ENCODE data around the gene LSS.

The LSS gene

GRCh38 chr21:46152927-46153246 is 75.7 kb downstream of the LSS start:
- peak overlapping the region; percentile 61; the same call in 1 of the 2 replicates for H3K27ac ChIP-seq
- no peak for TF ChIP-seq CTCF (conservative IDR thresholded peaks at IDR 0.05)

GRCh38 chr21:46151989-46152926 is 76.3 kb downstream of the LSS start:
- no peak for TF ChIP-seq CTCF (conservative IDR thresholded peaks at IDR 0.05)

GRCh38 chr21:46151261-46151988 is 77.1 kb downstream of the LSS start:
- no peak overlapping the region for H3K27ac ChIP-seq
- TF ChIP-seq CTCF (conservative IDR thresholded peaks at IDR 0.05) = no peak

More at GRCh38 chr21:46151989-46152926, 76.3 kb downstream of the LSS start:
- H3K27ac ChIP-seq = peak overlapping the region; percentile 61; the same call in 1 of the 2 replicates

- no peak overlapping the region; the same call in 1 of the 2 replicates for H3K27ac ChIP-seq
- no peak for TF ChIP-seq CTCF (conservative IDR thresholded peaks at IDR 0.05)
Observed at GRCh38 chr21:46150491-46151121, 78.0 kb downstream of the LSS start.

- H3K27ac ChIP-seq = no peak overlapping the region; the same call in 1 of the 2 replicates
- no peak for TF ChIP-seq CTCF (conservative IDR thresholded peaks at IDR 0.05)
Observed at GRCh38 chr21:46150073-46150472, 78.5 kb downstream of the LSS start.

GRCh38 chr21:46149205-46149901 is 79.2 kb downstream of the LSS start:
- no peak for TF ChIP-seq CTCF (conservative IDR thresholded peaks at IDR 0.05)

More at GRCh38 chr21:46149205-46149901, 79.2 kb downstream of the LSS start:
- no peak overlapping the region for H3K27ac ChIP-seq
